Activated CD4-positive, alpha-beta memory T cell treated with anti-CD3 and anti-CD28 coated beads, Interleukin-2, amount 10 ng/mL, durations not matched to agents 7 days and 5 days (primary cell): ENCODE measurements around the gene VMAC. TPM values are rescaled to one million over a fixed set of nuclear protein-coding genes. Genes with fewer than 3 reads are reported as not detected.

Source experiments
- CTCF ChIA-PET: fragments of 350-600 bp; sonication (Branson Sonifier 250); formaldehyde crosslinking; loops from one replicate; lab custom pipeline; 2021; ENCODE audit warnings: antibody characterized with exemption, inconsistent platforms; lab: Charles Lee
- POLR2A ChIA-PET: fragments of 350-600 bp; sonication (Branson Sonifier 250); formaldehyde crosslinking; loops from one replicate; lab custom pipeline; 2021; ENCODE audit warnings: antibody characterized with exemption; lab: Charles Lee
- DNase-seq: peaks from one replicate; pipeline ENCODE4 v3.0.0-alpha.2; 2020
- H3K27ac Mint-ChIP-seq: one replicate; pipeline ENCODE4 v1.8.0; 2021; ENCODE audit warnings: mild to moderate bottlenecking, mixed read lengths
- H3K27me3 Mint-ChIP-seq: one replicate; pipeline ENCODE4 v1.8.0; 2021; ENCODE audit warnings: mixed read lengths
- H3K36me3 Mint-ChIP-seq: one replicate; pipeline ENCODE4 v1.8.0; 2021; ENCODE audit warnings: low read depth, mixed read lengths
- H3K4me1 Mint-ChIP-seq: one replicate; pipeline ENCODE4 v1.8.0; 2021; ENCODE audit warnings: mixed read lengths
- H3K4me3 Mint-ChIP-seq: one replicate; pipeline ENCODE4 v1.8.0; 2021; ENCODE audit warnings: mild to moderate bottlenecking, mixed read lengths
- H3K9me3 Mint-ChIP-seq: one replicate; pipeline ENCODE4 v1.8.0; 2021; ENCODE audit warnings: mixed read lengths
- total RNA-seq, 2 experiments: library from RNA; stranded (reverse); gene quantifications; one replicate each; pipeline ENCODE4 v1.2.3, GENCODE V29; 2021

VMAC gene
- total RNA-seq, 2 experiments from 2014 or later, result 7.6 to 7.9 TPM

DNA sequence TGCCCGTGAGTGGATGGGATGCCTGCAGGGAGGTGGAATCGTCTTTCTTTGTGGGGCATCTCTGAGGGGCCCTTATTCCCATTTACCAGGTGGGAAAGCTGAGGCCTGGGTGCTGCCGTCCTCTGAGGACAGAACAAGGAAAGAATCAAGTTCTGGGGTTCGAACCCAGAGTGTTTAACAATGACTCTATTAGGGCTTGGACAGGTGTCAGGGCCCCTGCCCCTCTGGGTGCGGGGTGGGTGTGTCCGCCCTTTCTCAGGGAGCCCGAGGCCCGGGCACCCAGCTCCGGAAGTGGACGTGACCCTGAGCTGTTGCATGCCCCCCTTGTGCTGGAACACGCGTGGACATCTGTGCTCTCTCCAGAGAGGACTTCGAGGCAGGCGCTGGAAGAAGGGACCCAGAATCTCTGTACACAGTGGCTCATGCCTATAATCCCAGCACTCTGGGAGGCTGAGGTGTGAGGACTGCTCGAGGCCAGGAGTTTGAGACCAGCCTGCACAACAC, 11.8 kb upstream of the VMAC start:
- CTCF ChIA-PET, result interaction anchor here (0.8 to 1.0 kb wide), 2 partner anchors 10 to 89 kb away, joined by 3 to 4 read pairs; no protein-coding TSS in a partner anchor
- Mint-ChIP-seq H3K27ac (no peak overlapping the region), H3K36me3 (peaks cover 2% of the 10 kb centered on the region), H3K4me3 (no peak overlapping the region), H3K9me3 (no peaks in the 10 kb centered on the region), H3K27me3 (no peaks in the 10 kb centered on the region), H3K4me1 (no peaks in the 10 kb centered on the region)
- POLR2A ChIA-PET, result interaction anchor here (1.1 kb wide), 1 partner anchor 11 kb away, joined by 3 read pairs; the partner anchor contains the start of gene NDUFA11
- DNase-seq, result no peak

DNA sequence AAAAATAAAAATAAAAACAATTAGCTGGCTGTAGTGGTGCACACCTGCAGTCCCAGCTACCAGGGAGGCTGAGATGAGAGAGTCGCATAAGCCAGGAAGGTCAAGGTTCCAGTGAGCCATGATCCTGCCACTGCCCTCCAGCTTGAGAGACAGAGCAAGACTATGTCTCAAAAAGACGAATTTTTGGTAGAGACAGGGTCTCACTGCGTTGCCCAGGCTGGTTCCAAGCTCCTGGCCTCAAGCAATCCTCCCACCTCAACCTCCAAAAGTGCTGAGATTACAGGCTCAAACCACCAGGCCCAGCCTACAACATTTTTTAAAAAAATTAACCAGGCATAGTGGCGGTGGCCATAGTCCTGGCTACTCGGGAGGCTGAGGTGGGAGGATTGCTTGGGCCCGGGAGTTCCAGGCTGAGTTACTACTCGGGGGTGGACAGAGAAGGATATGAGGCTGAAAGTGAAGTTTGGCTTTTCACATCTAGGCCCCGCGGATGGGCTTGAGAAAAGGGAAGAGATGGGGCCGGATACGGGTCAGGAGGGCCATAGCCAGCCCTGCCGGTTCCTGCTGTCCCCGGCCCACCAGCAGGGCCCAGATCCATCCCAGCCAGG, 11.3 kb upstream of the VMAC start:
- ChIA-PET POLR2A (interaction anchor here (1.1 kb wide), 1 partner anchor 10 kb away, joined by 3 read pairs; the partner anchor contains the start of gene NDUFA11), CTCF (interaction anchor here (0.8 to 1.0 kb wide), 2 partner anchors 9 to 89 kb away, joined by 3 to 4 read pairs; no protein-coding TSS in a partner anchor)
- Mint-ChIP-seq H3K27ac (no peak overlapping the region), H3K36me3 (peaks cover 2% of the 10 kb centered on the region), H3K4me3 (no peak overlapping the region), H3K27me3 (no peaks in the 10 kb centered on the region), H3K9me3 (no peaks in the 10 kb centered on the region), H3K4me1 (no peaks in the 10 kb centered on the region)
- no peak for DNase-seq

DNA sequence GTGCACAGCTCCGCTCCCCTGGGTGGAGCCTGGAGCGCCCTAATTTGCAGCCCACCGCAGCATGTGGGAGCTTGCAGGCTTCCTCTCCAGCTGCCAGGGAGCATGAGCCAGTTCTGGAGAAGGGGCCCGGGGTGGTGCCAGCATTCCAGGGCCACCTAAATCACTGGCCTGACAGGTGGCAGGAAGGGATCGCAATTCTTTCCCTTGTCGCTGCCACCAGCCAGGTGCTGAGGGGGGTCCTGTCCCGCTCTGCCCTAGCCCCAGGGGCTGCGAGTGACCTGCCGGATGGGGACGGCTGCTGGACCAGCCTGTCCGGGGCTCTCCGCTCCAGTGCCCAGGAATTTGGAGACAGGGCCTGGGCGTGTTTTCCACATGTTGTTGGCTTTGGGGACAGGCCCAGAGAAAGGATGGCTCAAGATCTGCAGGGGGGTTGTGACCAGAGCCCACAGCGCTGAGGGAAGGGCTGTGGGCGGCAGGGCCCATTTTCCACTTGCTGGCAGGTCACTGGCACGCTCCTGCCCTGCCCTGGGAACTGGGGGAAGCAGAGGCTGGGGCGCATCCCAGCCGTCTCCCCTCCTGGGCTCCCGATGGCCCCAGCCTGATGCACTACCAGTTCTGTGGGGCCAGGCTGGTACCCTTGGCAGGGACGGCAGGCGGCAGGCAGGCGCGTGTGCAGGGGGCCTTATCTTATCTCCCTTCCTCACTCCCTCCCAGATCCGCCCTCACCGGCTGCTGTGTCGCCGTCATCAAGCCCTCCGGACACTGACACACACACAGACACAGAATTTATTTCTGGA, 10.6 kb upstream of the VMAC start:
- CTCF ChIA-PET, result interaction anchor here (0.8 kb wide), 1 partner anchor 90 kb away, joined by 3 read pairs; no protein-coding TSS in a partner anchor
- H3K27ac Mint-ChIP-seq, result no peak overlapping the region
- peaks cover 2% of the 10 kb centered on the region for H3K36me3 Mint-ChIP-seq
- no peaks in the 10 kb centered on the region for H3K9me3 Mint-ChIP-seq
- POLR2A ChIA-PET, result interaction anchor here (1.1 kb wide), 1 partner anchor 9 kb away, joined by 3 read pairs; the partner anchor contains the start of gene NDUFA11
- no peak for DNase-seq
- no peaks in the 10 kb centered on the region for H3K4me1 Mint-ChIP-seq
- no peaks in the 10 kb centered on the region for H3K27me3 Mint-ChIP-seq
- no peak overlapping the region for H3K4me3 Mint-ChIP-seq

DNA sequence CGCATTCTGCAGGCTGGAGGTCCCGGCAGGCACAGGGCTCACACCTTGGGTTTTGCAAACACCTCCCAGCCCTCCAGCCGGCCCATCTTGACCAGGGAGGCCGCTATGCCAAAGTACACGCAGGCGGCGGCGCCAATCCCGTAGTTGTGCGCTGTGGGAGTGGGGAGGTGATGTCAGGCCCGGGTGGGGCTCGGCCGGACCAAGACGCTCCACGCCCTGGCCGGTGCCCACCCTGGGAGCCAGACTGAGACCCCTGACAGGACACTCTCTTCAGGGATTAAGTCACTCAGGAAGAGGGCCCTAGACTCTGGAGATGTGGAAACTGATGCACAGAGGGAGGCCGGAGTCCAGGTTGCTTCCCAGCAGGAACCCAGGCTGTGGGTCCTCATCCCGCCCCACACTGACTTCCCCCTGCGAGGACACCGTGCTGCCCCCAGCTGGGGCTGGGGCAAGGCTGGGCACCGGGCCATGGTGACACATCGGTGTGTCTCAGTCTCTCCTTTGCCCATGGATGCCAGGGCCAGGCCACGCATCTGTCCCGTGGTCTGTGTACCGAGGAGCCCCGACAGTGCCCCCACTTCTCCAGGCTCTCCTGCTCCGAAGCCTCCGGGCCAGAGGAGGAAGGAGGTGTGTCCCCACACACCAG, 9.8 kb upstream of the VMAC start:
- POLR2A ChIA-PET, result interaction anchor here (1.0 kb wide), 1 partner anchor 9 kb away, joined by 3 read pairs; the partner anchor contains the start of gene NDUFA11
- H3K4me3 Mint-ChIP-seq, result no peak overlapping the region

DNA sequence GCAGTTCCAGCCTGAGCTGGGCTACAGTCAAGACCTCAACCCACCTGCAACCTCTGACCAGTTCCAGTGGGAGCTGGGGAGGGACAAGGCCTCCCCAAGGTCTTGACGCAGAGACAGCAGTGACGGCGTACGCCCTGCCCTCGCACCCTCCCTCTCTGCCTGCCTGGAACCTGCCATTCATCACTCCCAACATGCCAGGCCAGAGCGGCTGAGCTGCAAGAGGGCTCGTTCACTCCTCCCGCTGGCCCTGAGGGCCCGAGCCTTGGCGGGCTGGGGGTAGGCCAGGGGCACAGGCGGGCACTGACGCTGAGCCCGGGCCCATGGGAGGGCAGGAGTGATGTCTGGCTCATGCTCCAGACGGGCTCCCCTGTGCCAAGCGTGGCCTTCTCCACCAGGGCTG, 9.3 kb upstream of the VMAC start:
- Mint-ChIP-seq H3K27ac (no peak overlapping the region), H3K36me3 (peaks cover 8% of the 10 kb centered on the region), H3K27me3 (no peaks in the 10 kb centered on the region), H3K4me3 (no peak overlapping the region), H3K4me1 (peaks cover 6% of the 10 kb centered on the region), H3K9me3 (no peaks in the 10 kb centered on the region)
- POLR2A ChIA-PET, result interaction anchor here (1.0 kb wide), 1 partner anchor 8 kb away, joined by 3 read pairs; the partner anchor contains the start of gene NDUFA11
- CTCF ChIA-PET, result no interaction called here
- DNase-seq, result no peak

More for the DNA sequence above, 9.8 kb upstream of the VMAC start:
- no peaks in the 10 kb centered on the region for H3K27me3 Mint-ChIP-seq
- CTCF ChIA-PET, result no interaction called here
- peaks cover 2% of the 10 kb centered on the region for H3K36me3 Mint-ChIP-seq
- H3K9me3 Mint-ChIP-seq, result no peaks in the 10 kb centered on the region
- no peak for DNase-seq
- H3K4me1 Mint-ChIP-seq, result no peaks in the 10 kb centered on the region
- H3K27ac Mint-ChIP-seq, result no peak overlapping the region

DNA sequence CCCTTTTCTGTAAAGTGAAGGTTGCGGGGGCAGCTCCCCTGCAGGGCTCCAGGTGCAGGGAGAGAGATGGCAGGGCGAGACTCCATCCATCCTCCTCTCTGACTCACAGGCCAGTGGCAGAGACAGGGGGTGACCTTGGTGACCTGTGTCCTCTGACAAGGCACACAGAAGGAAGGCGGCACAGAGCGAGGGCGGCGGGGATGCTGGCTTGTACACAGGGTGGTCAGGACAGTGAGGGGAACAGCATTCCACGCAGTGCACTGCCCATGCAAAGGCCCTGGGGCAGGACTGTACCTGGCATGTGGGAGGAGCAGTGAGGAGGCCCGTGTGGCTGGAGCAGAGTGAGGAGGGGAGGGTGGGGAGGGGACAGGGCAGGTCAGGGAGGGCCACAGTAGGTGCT, 8.8 kb upstream of the VMAC start:
- CTCF ChIA-PET, result no interaction called here
- Mint-ChIP-seq H3K4me1 (peaks cover 6% of the 10 kb centered on the region), H3K27me3 (no peaks in the 10 kb centered on the region)

DNA sequence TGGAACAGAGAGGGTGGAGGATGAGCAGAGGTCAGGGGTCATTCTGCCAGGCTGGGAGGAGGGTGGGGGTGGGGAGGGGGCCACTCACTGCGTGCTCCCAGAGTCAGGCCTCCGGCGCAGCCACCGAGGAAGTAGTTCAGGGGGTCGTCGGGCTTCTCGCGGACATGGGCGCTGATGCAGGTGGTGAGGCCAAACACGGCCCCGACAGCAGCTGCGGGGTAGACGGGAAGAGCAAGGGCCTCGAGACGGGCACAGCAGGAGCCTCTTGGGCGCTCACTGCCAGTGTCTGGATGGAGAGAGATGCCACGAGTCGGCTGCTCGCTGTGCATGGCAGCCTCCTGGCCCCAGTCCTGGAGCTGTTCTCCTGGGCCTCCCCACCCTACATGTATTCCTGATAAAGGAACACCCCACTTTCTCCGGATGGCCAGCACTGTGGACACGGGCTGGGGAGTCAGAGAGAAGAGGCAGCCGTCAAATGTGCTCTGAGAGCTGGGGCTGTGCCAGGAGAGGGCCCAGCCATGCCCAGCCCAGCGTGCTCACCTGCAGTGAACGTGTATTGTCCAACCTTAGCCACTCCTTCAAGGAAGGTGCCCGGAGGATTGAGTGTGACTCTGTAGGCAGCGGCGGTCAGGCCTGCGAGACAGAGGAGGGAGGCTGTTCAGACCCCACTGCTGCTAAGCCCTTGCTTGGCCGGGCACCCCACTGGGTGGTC, 8.2 kb upstream of the VMAC start:
- Mint-ChIP-seq H3K4me1 (peaks cover 12% of the 10 kb centered on the region), H3K9me3 (no peaks in the 10 kb centered on the region), H3K27ac (no peak overlapping the region), H3K4me3 (no peak overlapping the region), H3K36me3 (peaks cover 12% of the 10 kb centered on the region), H3K27me3 (no peaks in the 10 kb centered on the region)
- CTCF ChIA-PET, result no interaction called here
- DNase-seq, result no peak
- POLR2A ChIA-PET, result no interaction called here

More for the DNA sequence above, 8.8 kb upstream of the VMAC start:
- POLR2A ChIA-PET, result interaction anchor here (1.0 kb wide), 1 partner anchor 8 kb away, joined by 3 read pairs; the partner anchor contains the start of gene NDUFA11
- Mint-ChIP-seq H3K9me3 (no peaks in the 10 kb centered on the region), H3K27ac (no peak overlapping the region), H3K36me3 (peaks cover 8% of the 10 kb centered on the region), H3K4me3 (no peak overlapping the region)
- DNase-seq, result no peak

DNA sequence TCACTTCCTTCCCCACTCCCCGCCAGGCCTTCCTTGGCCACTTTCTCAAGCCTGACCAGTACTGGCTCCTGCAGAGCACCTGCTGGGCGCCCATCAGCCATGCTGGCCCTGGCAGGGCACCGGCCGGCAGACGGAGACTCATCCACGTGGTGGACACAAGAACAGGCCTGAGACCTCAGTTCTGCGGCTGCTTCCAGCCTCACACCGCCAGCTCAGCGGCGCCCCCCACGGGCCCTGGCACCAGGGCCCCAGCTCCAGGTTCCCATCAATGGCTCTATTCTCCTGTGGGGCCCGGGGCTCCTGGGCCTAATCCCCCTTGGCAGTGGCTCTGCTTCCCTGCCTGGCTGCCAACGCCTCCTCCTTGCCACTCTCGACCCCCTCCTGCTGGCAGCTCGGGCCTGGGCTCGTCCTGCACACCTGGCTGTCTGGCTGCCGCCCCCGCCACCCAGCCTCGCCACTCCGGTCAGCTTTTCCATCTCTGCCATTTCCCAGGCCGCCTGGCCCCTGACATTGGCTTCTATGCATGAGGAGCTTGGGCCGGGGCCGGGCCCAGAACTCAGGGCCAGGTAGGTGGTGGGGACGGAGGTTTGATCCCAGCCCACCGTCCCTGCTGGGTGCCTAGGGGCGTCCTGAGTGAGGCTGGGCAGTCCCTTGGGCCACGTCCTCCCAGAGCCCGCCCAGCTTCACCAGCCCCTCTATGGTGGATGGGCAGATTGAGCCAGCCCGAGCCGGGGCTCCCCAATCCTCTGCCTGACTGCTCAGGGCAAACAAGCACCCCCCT, 7.3 kb upstream of the VMAC start:
- Mint-ChIP-seq H3K36me3 (peaks cover 12% of the 10 kb centered on the region), H3K27ac (no peak overlapping the region), H3K27me3 (no peaks in the 10 kb centered on the region), H3K4me1 (peaks cover 14% of the 10 kb centered on the region), H3K4me3 (no peak overlapping the region), H3K9me3 (no peaks in the 10 kb centered on the region)
- ChIA-PET POLR2A (no interaction called here), CTCF (no interaction called here)
- DNase-seq, result no peak

DNA sequence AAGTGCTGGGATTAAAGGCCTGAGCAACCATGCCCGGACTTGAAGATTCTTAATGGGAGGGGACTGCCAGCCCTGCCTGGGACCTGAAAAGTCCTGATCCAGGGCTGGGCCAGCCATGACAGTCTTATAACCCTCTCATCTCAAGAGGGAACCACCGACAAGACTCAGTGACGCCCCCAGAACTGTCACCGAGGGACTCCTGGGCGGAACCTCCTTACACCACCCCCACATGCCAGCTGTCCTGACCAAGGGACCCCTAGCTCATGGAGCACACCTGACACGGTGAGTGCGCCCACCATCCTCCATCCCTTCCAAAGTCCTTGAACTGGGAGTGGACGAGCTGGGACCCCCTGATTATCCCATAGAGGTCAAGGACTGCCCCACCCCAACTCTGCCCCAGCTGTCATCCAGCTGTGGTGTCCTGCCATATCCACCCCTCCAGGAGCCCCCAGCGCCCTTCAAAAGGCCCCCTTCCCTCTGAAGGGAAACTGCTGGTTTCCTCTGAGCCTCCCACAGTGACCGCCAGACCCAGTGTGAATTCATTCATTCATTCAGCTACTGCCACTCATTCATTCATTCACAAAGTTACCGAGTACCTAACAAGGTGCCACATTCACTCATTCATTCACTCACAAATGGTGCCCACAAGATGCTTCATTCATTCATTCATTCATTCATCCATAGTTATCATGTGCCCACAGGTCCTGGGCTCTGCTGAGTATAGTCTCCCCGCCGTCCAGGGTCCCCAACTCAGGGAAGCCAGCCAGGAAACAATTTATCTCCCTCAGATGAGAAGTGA, 4.7 kb upstream of the VMAC start:
- peaks cover 16% of the 10 kb centered on the region for H3K36me3 Mint-ChIP-seq
- ChIA-PET CTCF (interaction anchor here (0.7 to 1.0 kb wide), 2 partner anchors 96 kb away, joined by 3 to 5 read pairs; no protein-coding TSS in a partner anchor), POLR2A (interaction anchor here (1.0 kb wide), 1 partner anchor 72 kb away, joined by 5 read pairs; no protein-coding TSS in a partner anchor)
- H3K27ac Mint-ChIP-seq, result no peak overlapping the region
- no peak for DNase-seq
- H3K27me3 Mint-ChIP-seq, result no peaks in the 10 kb centered on the region
- H3K4me1 Mint-ChIP-seq, result peaks cover 23% of the 10 kb centered on the region
- no peaks in the 10 kb centered on the region for H3K9me3 Mint-ChIP-seq
- H3K4me3 Mint-ChIP-seq, result no peak overlapping the region

DNA sequence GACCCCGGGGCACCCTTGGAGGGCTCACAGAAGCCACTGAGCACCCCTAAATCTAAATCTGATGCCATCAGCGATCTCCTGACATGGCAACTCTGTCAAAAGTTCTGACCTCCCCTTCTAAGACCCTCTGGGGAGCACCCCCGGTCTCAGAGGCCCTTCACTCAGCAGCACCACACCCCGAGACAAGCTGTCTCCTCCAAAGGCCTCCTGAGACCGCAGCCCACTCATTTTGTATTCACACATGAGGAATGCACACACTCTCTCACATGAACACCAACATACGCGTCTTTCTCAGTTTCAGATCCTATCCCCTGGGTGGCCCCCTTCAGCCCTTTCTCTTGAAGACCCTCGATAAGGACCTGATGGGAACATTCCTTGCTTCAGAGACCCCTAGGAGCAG, 3.7 kb upstream of the VMAC start:
- H3K27me3 Mint-ChIP-seq, result no peaks in the 10 kb centered on the region
- no peak overlapping the region for H3K27ac Mint-ChIP-seq
- POLR2A ChIA-PET, result interaction anchor here (1.0 kb wide), 1 partner anchor 73 kb away, joined by 4 read pairs; no protein-coding TSS in a partner anchor
- CTCF ChIA-PET, result no interaction called here
- peaks cover 14% of the 10 kb centered on the region for H3K36me3 Mint-ChIP-seq
- H3K4me1 Mint-ChIP-seq, result peaks cover 24% of the 10 kb centered on the region
- no peak overlapping the region for H3K4me3 Mint-ChIP-seq
- DNase-seq, result no peak
- no peaks in the 10 kb centered on the region for H3K9me3 Mint-ChIP-seq
